ENCODE measurements around the gene MOCS1. TPM values are rescaled to one million over a fixed set of nuclear protein-coding genes. Genes with fewer than 3 reads are reported as not detected.

MOCS1 gene
- total and polyA plus RNA-seq, 9 of the 15 experiments (the other 6 are each of a cell fraction or from before 2014, with no cell fraction given): 0.69 to 12.7 (median 8.7) TPM

GRCh38 chr6:39938773-39939654, 4.8 kb upstream of the MOCS1 start (continued):
- no peak for TF ChIP-seq MCM2 (IDR thresholded peaks at IDR 0.05; ENCODE audit: low read depth)
- TF ChIP-seq ATF3 (IDR thresholded peaks at IDR 0.05): no peak
- no peak for TF ChIP-seq ATF3 (CRISPR knock-in tag; conservative IDR thresholded peaks at IDR 0.05)
- TF ChIP-seq HMG20B (CRISPR knock-in tag; IDR thresholded peaks at IDR 0.05): no peak
- no peak for TF ChIP-seq ZEB2 (IDR thresholded peaks at IDR 0.05)
- TF ChIP-seq, protein P1, sequence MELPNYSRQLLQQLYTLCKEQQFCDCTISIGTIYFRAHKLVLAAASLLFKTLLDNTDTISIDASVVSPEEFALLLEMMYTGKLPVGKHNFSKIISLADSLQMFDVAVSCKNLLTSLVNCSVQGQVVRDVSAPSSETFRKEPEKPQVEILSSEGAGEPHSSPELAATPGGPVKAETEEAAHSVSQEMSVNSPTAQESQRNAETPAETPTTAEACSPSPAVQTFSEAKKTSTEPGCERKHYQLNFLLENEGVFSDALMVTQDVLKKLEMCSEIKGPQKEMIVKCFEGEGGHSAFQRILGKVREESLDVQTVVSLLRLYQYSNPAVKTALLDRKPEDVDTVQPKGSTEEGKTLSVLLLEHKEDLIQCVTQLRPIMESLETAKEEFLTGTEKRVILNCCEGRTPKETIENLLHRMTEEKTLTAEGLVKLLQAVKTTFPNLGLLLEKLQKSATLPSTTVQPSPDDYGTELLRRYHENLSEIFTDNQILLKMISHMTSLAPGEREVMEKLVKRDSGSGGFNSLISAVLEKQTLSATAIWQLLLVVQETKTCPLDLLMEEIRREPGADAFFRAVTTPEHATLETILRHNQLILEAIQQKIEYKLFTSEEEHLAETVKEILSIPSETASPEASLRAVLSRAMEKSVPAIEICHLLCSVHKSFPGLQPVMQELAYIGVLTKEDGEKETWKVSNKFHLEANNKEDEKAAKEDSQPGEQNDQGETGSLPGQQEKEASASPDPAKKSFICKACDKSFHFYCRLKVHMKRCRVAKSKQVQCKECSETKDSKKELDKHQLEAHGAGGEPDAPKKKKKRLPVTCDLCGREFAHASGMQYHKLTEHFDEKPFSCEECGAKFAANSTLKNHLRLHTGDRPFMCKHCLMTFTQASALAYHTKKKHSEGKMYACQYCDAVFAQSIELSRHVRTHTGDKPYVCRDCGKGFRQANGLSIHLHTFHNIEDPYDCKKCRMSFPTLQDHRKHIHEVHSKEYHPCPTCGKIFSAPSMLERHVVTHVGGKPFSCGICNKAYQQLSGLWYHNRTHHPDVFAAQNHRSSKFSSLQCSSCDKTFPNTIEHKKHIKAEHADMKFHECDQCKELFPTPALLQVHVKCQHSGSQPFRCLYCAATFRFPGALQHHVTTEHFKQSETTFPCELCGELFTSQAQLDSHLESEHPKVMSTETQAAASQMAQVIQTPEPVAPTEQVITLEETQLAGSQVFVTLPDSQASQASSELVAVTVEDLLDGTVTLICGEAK (IDR thresholded peaks at IDR 0.05): no peak
- TF ChIP-seq, protein P1 (CRISPR knock-in tag; IDR thresholded peaks at IDR 0.05): no peak
- no peak for TF ChIP-seq ZNF324 (CRISPR knock-in tag; IDR thresholded peaks at IDR 0.05)
- TF ChIP-seq ZC3H4 (CRISPR knock-in tag; IDR thresholded peaks at IDR 0.05; ENCODE audit: borderline replicate concordance): no peak
- no peak for TF ChIP-seq STAT6 (CRISPR knock-in tag; IDR thresholded peaks at IDR 0.05)
- TF ChIP-seq HOXB6 (CRISPR knock-in tag; IDR thresholded peaks at IDR 0.05; ENCODE audit: borderline replicate concordance): no peak
- no peak for TF ChIP-seq ZNF239 (CRISPR knock-in tag; IDR thresholded peaks at IDR 0.05)
- no peak for TF ChIP-seq ZNF3 (CRISPR knock-in tag; IDR thresholded peaks at IDR 0.05)
- TF ChIP-seq NR2C1 (IDR thresholded peaks at IDR 0.05): no peak
- TF ChIP-seq NR2C1 (tag; IDR thresholded peaks at IDR 0.05): peak; percentile 27; the same call in 1 of the 2 replicates
- TF ChIP-seq BCOR (IDR thresholded peaks at IDR 0.05): no peak
